H54 (cell line): ENCODE measurements around the gene DMWD.

Experiments used
- DNase-seq: peaks from one replicate; pipeline ENCODE4 v3.0.0; 2011; ENCODE audit warnings: low spot score, mixed read lengths; ENCODE audit not compliant: insufficient read length
- FAIRE-seq: peaks from 3 replicates; lab custom pipeline; 2011; peaks lifted over from hg19 to GRCh38; lab: Jason Lieb, UNC
- POLR2A ChIP-seq: IDR thresholded peaks from 2 replicates; pipeline ENCODE4 v1.6.1; 2011; ENCODE audit warnings: low read depth, mild to moderate bottlenecking, low read length

Gene DMWD

DNA sequence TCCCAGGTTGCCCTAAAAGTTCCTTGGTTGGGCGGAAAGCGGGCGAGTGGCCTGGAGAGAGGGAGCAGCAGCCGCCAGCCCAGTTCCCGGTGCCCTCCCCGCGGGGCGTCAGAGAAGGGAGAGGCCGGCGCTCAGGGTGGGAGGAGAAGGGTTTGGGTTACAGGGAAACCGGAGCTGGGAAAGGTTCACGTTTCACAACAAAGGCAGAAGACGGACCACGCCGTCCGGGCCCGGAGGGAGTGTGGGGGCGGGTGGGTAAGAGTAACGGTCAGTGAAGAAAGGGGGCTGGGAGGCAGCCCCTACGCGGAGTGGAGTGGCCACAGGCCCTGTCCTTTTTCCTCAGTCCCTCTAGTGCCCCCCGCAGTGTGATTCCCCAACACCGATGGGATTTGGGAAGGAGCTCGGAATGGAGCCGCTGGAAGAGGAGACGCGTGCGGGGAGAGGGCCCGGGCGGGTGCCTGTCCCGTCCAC, 25.2 kb downstream of the DMWD start:
- no peak for TF ChIP-seq POLR2A
- peak; percentile 73 for DNase-seq
- no peak for FAIRE-seq

DNA sequence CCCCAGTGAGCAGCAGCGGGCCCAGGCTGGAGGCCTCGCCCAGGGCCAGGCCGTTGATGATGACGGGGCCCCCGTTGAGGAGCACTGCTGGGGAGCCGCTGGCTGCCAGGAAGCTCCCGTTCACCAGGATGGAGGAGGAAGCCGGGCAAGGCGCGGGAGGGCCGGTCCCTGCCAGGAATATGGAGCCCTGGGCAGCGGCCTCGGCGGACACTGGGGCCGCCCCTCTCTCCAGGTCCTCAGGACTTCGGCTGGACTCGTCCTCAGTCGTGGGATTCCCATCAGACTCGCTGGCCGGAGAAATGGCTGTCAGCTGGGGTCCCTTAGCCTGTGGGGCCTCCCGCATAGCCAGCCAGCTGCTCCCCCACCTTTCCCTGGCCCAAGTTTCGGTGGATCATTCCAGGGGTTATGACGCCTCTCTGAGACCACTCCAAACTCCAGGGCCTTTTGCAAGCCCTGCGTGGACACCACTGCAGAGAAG, 25.7 kb downstream of the DMWD start:
- TF ChIP-seq POLR2A, result no peak
- no peak for FAIRE-seq

DNA sequence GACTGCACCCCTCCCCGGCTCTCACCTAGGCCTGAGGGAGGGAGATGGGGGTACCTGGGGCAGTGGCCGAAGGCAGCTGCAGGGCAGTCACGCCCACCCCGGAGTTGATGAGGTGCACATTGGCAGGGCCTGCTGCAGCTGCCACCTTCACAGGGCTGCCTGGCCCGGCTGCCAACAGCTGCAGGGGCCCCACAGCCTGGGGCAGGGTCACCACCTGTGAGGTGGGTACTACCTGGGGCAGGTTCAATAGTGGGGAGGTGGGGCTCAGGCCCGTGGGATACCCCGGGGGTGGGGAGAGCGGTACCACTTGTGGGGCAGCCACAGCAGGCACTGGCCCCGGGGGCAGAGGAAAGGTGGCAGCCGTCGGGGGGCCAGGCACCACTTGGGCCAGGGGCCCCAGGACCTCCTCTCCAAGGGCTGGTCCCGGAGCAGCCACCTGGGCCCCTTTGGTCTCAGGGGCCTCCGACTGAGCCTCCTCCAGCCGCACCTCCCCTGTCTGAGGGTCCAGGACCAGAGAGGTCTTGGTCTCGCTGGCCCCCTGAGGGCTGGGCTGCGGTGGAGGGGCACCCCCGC, 26.3 kb downstream of the DMWD start:
- TF ChIP-seq POLR2A, result no peak
- FAIRE-seq (no peak), DNase-seq (no peak)

More for the DNA sequence above, 25.7 kb downstream of the DMWD start:
- no peak for DNase-seq

DNA sequence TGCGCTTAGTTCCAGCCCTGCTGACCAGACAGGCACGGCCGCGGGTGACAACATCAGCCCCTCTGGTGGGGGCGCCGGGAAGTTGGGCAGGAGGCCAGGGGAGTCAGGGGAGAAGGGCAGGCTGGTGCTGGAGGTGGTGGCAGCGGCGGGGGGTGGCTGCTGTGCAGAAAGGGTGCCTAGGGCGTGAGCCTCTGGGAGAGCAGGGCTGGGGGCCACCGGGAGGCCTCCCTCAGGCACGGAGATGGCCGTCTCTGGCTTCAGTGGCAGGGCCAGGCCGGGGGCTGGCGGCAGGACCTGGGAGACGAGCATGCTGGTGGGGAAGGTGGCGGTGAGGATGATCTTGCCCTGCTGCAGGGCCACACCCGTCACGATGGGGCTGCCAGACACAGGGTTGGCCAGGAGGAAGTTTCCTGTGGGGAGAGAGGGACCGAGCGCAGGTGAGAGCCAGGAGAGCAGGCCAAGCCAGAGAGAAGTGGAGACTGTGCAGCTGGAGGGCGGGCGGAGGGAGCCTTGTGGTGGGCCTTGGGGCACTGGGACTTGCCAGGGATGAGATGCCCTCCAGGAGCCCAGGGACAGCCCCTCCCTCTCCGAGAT, 26.8 kb downstream of the DMWD start:
- DNase-seq (no peak), FAIRE-seq (no peak)
- no peak for TF ChIP-seq POLR2A

DNA sequence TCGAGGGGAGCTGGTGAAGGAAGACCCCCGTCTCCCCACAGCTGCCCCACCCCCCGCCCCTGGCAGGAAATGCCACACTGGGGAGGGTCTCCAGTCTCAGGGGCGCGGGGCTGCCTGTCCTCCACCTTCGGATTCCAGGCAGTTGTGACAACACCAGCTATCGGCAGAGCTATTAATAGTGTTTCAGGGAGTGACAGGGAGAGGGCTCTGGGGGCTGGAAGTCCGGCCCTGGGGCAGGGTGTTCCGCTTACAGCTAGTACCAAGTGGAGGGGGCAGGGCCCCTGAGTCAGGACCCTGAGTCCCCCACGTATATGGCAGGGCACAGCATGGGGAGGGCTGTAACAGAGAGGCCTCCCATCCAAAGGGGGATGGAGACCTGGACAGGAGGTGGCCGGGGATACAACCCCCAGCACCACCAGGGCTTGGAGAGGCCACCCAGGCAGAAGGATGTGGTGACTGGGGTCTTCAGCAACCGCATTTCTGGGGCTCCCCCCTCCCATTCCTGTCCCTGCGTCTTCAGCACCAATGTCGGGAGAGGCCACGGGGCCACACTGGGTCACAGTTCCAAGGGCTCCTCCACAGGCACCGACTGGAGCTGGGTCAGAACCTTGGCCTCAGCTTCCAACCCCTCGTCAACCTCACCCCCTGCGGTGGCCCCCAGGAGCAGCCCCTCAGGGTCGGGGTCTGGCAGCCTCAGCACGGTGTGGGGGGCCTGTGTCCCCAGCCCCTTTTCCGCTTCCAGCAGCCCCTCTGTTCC, 27.5 kb downstream of the DMWD start:
- no peak for DNase-seq
- TF ChIP-seq POLR2A, result no peak
- no peak for FAIRE-seq

DNA sequence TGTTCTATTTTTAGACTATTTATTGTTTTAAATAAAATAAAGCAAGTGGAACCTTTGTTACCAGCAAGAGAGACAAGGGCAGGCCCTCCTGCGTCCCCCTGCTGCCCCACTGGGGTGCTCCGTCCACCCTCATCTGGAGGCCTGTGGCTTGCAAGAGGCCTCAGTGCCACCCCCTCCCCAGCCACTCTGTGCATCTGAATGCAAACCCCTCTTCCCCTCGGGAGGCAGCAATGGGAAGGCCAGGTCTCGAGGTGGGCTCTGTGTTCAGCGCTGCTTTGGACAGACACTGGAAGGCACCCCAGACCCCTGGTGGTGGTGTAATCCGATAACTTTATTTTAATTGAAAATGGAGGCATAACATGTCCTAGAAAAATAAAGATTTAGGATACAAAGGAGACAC, 28.2 kb downstream of the DMWD start:
- no peak for FAIRE-seq
- TF ChIP-seq POLR2A, result no peak
- no peak for DNase-seq

DNA sequence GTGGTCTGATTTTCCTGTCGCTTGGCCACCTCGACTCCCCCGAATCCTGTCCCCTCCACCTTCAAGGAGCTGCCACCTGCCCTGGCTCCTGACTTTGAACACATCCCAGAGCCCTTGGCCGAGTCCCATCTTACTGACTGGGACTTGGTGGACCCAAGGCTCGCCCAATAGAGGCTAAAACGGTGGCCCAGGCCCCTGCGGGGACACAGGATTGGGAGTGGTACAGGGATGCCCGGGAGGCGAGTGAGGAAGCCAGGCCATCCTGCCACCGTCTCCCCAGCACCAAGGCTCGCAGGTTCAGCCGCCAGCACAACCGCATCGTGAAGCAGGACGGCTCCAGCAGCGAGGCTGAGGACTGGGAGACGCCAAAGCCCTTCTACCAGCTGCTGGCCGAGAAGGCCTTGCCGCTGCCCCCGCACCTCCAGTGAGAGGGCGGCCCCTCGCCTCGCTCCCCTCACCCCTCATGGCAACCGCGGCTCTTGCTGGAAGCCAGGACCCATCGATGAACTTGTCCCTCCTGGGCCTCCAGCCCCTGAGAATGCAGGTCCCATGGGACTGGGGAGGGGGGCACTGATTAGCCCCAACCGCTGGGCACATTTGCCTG, 28.9 kb downstream of the DMWD start:
- no peak for TF ChIP-seq POLR2A
- DNase-seq (no peak), FAIRE-seq (no peak)

DNA sequence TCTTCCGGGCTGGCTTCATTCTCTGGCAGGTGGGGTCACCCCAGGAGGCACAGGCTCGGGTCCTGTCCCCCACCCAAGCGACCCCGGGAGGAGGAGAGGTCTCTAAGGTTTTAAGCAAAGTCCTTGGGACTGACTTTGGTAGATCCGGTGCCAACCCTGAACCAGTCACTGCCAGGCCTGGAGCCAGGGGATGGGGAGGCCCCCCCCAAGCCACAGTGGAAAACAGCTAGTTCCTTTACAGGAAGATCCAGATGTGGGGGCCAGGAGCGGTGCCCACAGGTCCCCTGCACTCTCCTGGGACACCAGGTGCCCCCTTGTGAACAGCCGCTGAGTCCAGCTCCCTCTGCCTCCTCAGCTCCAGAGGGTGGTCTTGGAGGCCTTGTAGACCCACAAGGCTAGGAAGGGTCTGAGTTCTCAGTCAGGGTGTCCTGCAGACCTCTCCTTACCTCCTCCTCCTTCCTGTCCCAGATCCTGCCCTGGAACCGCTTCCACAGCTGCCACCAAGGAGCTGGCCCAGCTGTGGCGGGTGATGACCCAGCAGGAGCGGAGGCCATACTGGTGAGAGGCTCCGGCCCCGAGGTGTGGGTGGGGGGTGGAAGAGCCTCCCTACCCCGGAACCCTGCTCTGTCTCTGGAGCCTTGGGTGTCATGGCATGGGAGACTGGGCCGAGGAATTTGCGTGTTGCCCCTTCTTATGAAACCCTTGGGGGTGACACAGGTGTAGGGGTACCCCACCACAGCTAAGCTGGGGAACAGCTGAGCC, 29.6 kb downstream of the DMWD start:
- DNase-seq (no peak), FAIRE-seq (no peak)
- TF ChIP-seq POLR2A, result no peak

DNA sequence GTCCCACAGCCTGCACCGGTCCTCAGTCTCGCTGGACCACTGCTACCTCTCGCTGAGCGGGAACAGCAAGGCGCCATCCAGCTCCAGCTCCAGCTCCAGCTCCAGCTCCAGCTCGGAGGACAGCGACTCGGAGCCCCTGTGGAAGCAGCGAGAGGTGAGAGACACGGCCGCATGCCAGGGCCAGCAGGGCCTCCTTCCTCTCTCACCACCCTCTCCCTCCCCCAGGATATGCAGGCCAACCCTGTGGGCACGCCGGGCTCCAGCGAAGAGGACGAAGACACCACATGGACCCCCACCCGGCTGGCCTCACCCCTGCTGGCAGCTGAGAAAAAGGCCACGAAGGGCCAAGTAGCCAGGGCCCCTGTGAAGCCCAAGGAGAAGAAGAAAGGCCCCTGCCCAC, 30.9 kb downstream of the DMWD start:
- no peak for TF ChIP-seq POLR2A
- FAIRE-seq (no peak), DNase-seq (no peak)

DNA sequence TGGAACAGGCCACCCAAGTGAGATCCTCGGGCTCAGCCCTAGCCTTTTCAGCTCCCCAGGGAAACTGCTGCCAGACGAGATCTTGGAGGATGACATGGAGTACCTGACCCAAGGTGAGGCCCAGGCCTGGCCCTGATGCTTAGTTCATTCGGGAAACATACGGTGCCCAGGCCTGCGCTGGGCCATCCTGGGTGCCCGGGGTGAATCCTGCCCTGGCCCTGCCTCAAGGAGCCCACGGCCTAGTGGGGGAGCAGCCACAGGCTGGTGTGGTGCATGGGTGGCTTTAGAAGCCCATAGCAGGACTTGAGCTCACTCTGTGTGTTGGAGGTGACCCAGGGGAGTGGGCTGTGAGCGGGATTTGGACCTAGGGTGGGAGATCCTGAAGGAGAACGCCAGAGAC, 33.7 kb downstream of the DMWD start:
- no peak for TF ChIP-seq POLR2A
- FAIRE-seq, result no peak
- no peak for DNase-seq

DNA sequence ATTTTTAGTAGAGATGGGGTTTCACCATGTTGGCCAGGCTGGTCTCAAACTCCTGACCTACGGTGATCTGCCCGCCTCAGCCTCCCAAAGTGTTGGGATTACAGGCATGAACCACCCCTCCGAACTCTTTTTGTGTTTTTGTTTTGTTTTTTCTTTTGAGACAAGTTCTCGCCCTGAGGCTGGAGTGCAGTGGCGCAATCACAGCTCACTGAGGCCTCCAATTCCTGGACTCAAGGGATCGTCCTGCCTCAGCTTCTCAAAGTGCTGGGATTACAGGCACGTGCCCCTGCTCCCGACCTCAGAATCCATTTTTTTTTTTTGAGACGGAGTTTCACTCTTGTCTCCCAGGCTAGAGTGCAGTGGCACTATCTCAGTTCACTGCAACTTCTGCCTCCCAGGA, 35.0 kb downstream of the DMWD start:
- no peak for TF ChIP-seq POLR2A
- no peak for FAIRE-seq
- DNase-seq, result no peak

DNA sequence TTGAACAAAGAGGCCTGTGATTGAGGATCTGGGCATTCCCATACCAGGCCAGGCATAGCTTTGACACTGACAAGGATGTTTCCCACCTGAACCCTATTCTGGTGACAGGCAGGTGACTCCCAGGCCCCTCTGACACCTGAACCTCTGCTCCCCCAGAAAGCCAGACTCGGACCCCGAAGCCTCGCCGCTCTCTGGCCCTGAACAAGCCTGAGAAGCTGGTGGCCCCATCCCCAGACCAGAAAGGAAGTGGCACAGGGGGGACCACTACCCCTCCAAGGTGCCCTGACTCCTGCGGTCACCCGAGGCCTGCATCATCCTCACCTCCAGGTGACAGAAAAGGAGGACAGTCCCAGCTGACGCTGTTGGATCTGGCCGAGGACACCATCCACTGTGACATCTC, 38.3 kb downstream of the DMWD start:
- no peak for TF ChIP-seq POLR2A
- FAIRE-seq (no peak), DNase-seq (no peak)

DNA sequence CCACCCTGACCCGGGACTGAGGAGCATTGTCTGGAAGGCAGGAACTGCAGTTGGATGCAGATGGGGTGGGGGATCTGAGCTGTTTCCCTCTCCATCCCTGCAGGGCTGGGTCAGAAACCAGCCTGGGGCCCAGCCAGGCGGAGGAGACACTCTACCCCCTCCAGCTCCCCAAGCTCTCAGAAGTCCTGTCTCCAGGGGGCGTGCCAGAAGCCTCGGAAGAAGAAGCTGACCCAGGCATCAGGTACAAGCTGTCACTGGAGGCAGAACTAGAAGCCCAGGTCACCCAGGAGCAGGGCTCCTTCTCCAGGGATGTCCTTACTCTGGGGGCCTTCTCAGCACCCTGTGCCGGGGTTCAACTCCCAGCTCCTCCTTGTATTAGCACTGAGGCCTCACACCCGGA, 39.1 kb downstream of the DMWD start:
- no peak for TF ChIP-seq POLR2A
- FAIRE-seq (no peak), DNase-seq (no peak)
